Measurements from ENCODE around the gene MTG2. TPM values are rescaled to one million over a fixed set of nuclear protein-coding genes. Genes with fewer than 3 reads are reported as not detected.

The MTG2 gene
- total RNA-seq, 1 experiment from 2014 or later, result 27.9 TPM

DNA sequence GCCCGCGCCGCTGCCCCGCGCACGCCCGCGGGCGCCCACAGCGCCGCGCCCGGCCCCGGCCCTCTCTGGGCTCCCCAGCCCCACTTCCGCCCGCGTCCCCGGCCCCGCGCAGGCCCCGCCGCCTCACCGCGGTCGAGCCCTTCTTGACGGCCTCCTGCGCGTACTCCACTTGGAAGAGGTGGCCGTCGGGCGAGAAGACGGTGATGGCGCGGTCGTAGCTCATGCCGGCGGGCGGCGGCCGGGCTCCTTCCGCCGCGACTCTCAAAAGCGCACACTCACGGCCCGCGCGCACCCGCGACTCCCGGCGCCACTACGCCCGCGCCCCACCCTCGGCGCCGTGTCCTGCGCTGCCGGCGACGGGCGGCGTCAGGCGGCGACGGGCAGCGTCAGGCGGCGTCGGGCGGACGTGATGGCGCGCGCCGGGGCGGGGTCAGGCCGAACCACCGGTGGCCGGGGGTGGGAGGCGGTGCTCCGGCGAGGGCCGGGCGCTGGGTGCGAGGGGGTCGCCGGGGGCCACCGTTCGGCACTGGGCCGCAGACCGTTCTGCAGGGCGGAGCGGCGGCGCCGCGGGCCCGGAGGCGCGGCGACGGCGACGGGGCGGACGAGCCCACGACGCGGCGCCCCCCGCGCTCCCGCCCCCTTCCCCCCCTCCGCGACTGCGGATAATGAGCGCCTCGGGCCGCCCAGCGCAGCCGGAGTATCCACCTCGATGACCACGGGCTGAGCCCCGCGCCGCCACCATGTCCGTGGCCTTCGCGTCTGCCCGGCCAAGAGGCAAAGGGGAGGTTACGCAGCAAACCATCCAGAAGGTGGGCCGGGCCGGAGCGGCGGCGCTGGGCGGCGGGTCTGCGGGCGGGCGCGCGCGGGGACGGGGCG lies 39.5 kb upstream of the MTG2 start, which contains the start of the genes PSMA7 and SS18L1 (continued):
- TF ChIP-seq, protein P1, sequence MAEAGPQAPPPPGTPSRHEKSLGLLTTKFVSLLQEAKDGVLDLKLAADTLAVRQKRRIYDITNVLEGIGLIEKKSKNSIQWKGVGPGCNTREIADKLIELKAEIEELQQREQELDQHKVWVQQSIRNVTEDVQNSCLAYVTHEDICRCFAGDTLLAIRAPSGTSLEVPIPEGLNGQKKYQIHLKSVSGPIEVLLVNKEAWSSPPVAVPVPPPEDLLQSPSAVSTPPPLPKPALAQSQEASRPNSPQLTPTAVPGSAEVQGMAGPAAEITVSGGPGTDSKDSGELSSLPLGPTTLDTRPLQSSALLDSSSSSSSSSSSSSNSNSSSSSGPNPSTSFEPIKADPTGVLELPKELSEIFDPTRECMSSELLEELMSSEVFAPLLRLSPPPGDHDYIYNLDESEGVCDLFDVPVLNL (CRISPR knock-in tag; IDR thresholded peaks at IDR 0.05; ENCODE audit: borderline replicate concordance, low read depth), result no peak
- TF ChIP-seq ESRRA (CRISPR knock-in tag; IDR thresholded peaks at IDR 0.05; ENCODE audit: borderline replicate concordance) (0 out of 2 replicates have a peak, but pooled peaks have one; percentile 18), ZNF232 (CRISPR knock-in tag; IDR thresholded peaks at IDR 0.05) (no peak), NFATC4 (CRISPR knock-in tag; IDR thresholded peaks at IDR 0.05) (no peak), TEAD4 (CRISPR knock-in tag; IDR thresholded peaks at IDR 0.05) (no peak), NFE2L1 (CRISPR knock-in tag; IDR thresholded peaks at IDR 0.05) (peak; percentile 79), SP1 (CRISPR knock-in tag; conservative IDR thresholded peaks at IDR 0.05) (peak; percentile 94), NR1H2 (CRISPR knock-in tag; IDR thresholded peaks at IDR 0.05) (no peak), PRRX2 (CRISPR knock-in tag; IDR thresholded peaks at IDR 0.05) (no peak), MYBL2 (CRISPR knock-in tag; IDR thresholded peaks at IDR 0.05) (no peak), ETV6 (CRISPR knock-in tag; IDR thresholded peaks at IDR 0.05) (peak; percentile 55; the same call in 1 of the 2 replicates), PREB (CRISPR knock-in tag; IDR thresholded peaks at IDR 0.05; ENCODE audit: borderline replicate concordance) (no peak), MXD4 (CRISPR knock-in tag; IDR thresholded peaks at IDR 0.05; ENCODE audit: borderline replicate concordance) (no peak), NR3C1 (CRISPR knock-in tag; conservative IDR thresholded peaks at IDR 0.05; ENCODE audit: low read depth) (no peak), IRF2 (CRISPR knock-in tag; IDR thresholded peaks at IDR 0.05; ENCODE audit: borderline replicate concordance, low read depth) (no peak), ZNF138 (CRISPR knock-in tag; conservative IDR thresholded peaks at IDR 0.05) (no peak), HMGXB4 (CRISPR knock-in tag; IDR thresholded peaks at IDR 0.05) (peak; percentile 56; the same call in 1 of the 2 replicates), FOXK1 (CRISPR knock-in tag; IDR thresholded peaks at IDR 0.05) (peak; percentile 76), ATF2 (CRISPR knock-in tag; IDR thresholded peaks at IDR 0.05; ENCODE audit: borderline replicate concordance, low read depth) (no peak), GTF2I (CRISPR knock-in tag; conservative IDR thresholded peaks at IDR 0.05) (no peak), FOXP1 (CRISPR knock-in tag; IDR thresholded peaks at IDR 0.05; ENCODE audit: borderline replicate concordance) (peak; percentile 30; the same call in 1 of the 2 replicates), OVOL2 (CRISPR knock-in tag; IDR thresholded peaks at IDR 0.05; ENCODE audit: borderline replicate concordance) (no peak)
- TF ChIP-seq, protein P2, sequence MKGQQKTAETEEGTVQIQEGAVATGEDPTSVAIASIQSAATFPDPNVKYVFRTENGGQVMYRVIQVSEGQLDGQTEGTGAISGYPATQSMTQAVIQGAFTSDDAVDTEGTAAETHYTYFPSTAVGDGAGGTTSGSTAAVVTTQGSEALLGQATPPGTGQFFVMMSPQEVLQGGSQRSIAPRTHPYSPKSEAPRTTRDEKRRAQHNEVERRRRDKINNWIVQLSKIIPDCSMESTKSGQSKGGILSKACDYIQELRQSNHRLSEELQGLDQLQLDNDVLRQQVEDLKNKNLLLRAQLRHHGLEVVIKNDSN (CRISPR knock-in tag; IDR thresholded peaks at IDR 0.05), result no peak
- TF ChIP-seq, protein P3, sequence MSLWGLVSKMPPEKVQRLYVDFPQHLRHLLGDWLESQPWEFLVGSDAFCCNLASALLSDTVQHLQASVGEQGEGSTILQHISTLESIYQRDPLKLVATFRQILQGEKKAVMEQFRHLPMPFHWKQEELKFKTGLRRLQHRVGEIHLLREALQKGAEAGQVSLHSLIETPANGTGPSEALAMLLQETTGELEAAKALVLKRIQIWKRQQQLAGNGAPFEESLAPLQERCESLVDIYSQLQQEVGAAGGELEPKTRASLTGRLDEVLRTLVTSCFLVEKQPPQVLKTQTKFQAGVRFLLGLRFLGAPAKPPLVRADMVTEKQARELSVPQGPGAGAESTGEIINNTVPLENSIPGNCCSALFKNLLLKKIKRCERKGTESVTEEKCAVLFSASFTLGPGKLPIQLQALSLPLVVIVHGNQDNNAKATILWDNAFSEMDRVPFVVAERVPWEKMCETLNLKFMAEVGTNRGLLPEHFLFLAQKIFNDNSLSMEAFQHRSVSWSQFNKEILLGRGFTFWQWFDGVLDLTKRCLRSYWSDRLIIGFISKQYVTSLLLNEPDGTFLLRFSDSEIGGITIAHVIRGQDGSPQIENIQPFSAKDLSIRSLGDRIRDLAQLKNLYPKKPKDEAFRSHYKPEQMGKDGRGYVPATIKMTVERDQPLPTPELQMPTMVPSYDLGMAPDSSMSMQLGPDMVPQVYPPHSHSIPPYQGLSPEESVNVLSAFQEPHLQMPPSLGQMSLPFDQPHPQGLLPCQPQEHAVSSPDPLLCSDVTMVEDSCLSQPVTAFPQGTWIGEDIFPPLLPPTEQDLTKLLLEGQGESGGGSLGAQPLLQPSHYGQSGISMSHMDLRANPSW (CRISPR knock-in tag; conservative IDR thresholded peaks at IDR 0.05; ENCODE audit: low read depth), result peak; percentile 89; the same call in 1 of the 2 replicates
- TF ChIP-seq, protein P4, sequence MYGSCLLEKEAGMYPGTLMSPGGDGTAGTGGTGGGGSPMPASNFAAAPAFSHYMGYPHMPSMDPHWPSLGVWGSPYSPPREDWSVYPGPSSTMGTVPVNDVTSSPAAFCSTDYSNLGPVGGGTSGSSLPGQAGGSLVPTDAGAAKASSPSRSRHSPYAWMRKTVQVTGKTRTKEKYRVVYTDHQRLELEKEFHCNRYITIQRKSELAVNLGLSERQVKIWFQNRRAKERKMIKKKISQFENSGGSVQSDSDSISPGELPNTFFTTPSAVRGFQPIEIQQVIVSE (CRISPR knock-in tag; IDR thresholded peaks at IDR 0.05; ENCODE audit: borderline replicate concordance), result no peak
- TF ChIP-seq, protein P5, sequence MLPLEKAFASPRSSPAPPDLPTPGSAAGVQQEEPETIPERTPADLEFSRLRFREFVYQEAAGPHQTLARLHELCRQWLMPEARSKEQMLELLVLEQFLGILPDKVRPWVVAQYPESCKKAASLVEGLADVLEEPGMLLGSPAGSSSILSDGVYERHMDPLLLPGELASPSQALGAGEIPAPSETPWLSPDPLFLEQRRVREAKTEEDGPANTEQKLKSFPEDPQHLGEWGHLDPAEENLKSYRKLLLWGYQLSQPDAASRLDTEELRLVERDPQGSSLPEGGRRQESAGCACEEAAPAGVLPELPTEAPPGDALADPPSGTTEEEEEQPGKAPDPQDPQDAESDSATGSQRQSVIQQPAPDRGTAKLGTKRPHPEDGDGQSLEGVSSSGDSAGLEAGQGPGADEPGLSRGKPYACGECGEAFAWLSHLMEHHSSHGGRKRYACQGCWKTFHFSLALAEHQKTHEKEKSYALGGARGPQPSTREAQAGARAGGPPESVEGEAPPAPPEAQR (CRISPR knock-in tag; IDR thresholded peaks at IDR 0.05), result no peak
- TF ChIP-seq, protein P6, sequence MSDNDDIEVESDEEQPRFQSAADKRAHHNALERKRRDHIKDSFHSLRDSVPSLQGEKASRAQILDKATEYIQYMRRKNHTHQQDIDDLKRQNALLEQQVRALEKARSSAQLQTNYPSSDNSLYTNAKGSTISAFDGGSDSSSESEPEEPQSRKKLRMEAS (CRISPR knock-in tag; IDR thresholded peaks at IDR 0.05), result no peak; the same call in 1 of the 2 replicates

All from WTC11 (cell line).